K562 (cell line): ENCODE results near the gene RHBDL3. TPM values are rescaled to one million over a fixed set of nuclear protein-coding genes. Genes with fewer than 3 reads are reported as not detected.

Source experiments
- ATF3 ChIP-seq, 2 experiments: fragments of 450-650 bp in 1 of 2; sonication (generic) in 1 of 2; formaldehyde crosslinking in 1 of 2; IDR thresholded peaks in 1 of 2; conservative IDR thresholded peaks in 1 of 2; 2 replicates each; pipeline versions ENCODE4 v1.6.1 to v1.8.1; 2016 to 2023; ENCODE audit warnings: mild to moderate bottlenecking in 2 of 2, moderate library complexity in 2 of 2, inconsistent platforms in 1 of 2, missing genetic modification reagents in 1 of 2
- CUX1 ChIP-seq: fragments of 200-800 bp; sonication (Bioruptor generic); IDR thresholded peaks from 2 replicates; pipeline ENCODE4 v1.6.1; 2016; ENCODE audit warnings: missing genetic modification characterization, missing compliant biosample characterization
- ELF4 ChIP-seq: fragments of 450-650 bp; formaldehyde crosslinking; IDR thresholded peaks from 2 replicates; pipeline ENCODE4 v1.4.0; 2022; ENCODE audit warnings: missing genetic modification characterization
- ETS2 ChIP-seq: IDR thresholded peaks from 2 replicates; pipeline ENCODE4 v1.6.1; 2016; ENCODE audit warnings: borderline replicate concordance, missing genetic modification characterization, mild to moderate bottlenecking, moderate library complexity, missing compliant biosample characterization; ENCODE audit not compliant: poor library complexity, severe bottlenecking
- HDAC1 ChIP-seq, 2 experiments: fragments of 450-650 bp; IDR thresholded peaks; 2 replicates each; pipeline ENCODE4 v1.6.1; 2016 to 2017; ENCODE audit warnings: inconsistent platforms in 1 of 2, mild to moderate bottlenecking in 1 of 2, moderate library complexity in 1 of 2
- ILF3 ChIP-seq: fragments of 450-650 bp; IDR thresholded peaks from 2 replicates; pipeline ENCODE4 v1.6.1; 2018; ENCODE audit warnings: antibody characterized with exemption, mild to moderate bottlenecking, moderate library complexity, borderline replicate concordance
- MAZ ChIP-seq, 2 experiments: fragments of 450-650 bp in 1 of 2; sonication (generic) in 1 of 2; formaldehyde crosslinking; IDR thresholded peaks in 1 of 2; conservative IDR thresholded peaks in 1 of 2; 2 replicates each; pipeline versions ENCODE4 v1.4.0 to v1.5.0; 2020; ENCODE audit warnings: mild to moderate bottlenecking in 1 of 2, missing genetic modification reagents in 1 of 2
- NFYB ChIP-seq: IDR thresholded peaks from 2 replicates; pipeline ENCODE4 v1.6.1; 2011; ENCODE audit warnings: mild to moderate bottlenecking, moderate library complexity; ENCODE audit not compliant: insufficient read length; ENCODE audit errors: extremely low read depth
- NR2F6 ChIP-seq: fragments of 450-650 bp; formaldehyde crosslinking; IDR thresholded peaks from 2 replicates; pipeline ENCODE4 v1.4.0; 2020; ENCODE audit warnings: mild to moderate bottlenecking
- PKNOX1 ChIP-seq: fragments of 450-650 bp; IDR thresholded peaks from 2 replicates; pipeline ENCODE4 v1.6.1; 2016
- UBTF ChIP-seq, 2 experiments: IDR thresholded peaks; 2 replicates each; pipeline ENCODE4 v1.6.1; 2012; ENCODE audit warnings: improper control_type of control experiment in 2 of 2, low read depth in 2 of 2, low read length in 2 of 2, borderline replicate concordance in 1 of 2
- USF1 ChIP-seq: sonication (generic); formaldehyde crosslinking; IDR thresholded peaks from 2 replicates; pipeline ENCODE4 v1.9.0; 2022; ENCODE audit warnings: mild to moderate bottlenecking, missing genetic modification reagents
- ZNF780A ChIP-seq: fragments of 250-450 bp; sonication (Bioruptor Pico); IDR thresholded peaks from 2 replicates; pipeline ENCODE4 v1.5.0; 2021; ENCODE audit warnings: mild to moderate bottlenecking
- ZSCAN32 ChIP-seq: fragments of 450-650 bp; formaldehyde crosslinking; IDR thresholded peaks from 2 replicates; pipeline ENCODE4 v1.4.0; 2020; ENCODE audit warnings: mild to moderate bottlenecking, moderate library complexity
- polyA plus RNA-seq, 8 experiments: library from polyadenylated mRNA; depleted of rRNA in 4 of 8; stranded (reverse) in 5 of 8; unstranded in 3 of 8; fragments of >200 nt; fragmentation: Nextera tagmentation in 2 of 8; fragmentation: Illumina TruSeq in 1 of 8; extraction: Ambion mirVana in 2 of 8; extraction: Trizol in 1 of 8; gene quantifications; 2 replicates each; pipeline versions ENCODE4 v1.2.1 to v1.2.3, GENCODE V29; 2011 to 2014; ENCODE audit warnings: inconsistent platforms in 1 of 8, missing spikeins in 1 of 8
- total RNA-seq, 7 experiments: library from RNA; depleted of rRNA in 6 of 7; stranded (reverse); fragments of >200 nt in 6 of 7; fragmentation: Illumina TruSeq in 2 of 7; extraction: Trizol in 2 of 7; gene quantifications; 2 replicates each; pipeline versions ENCODE4 v1.2.1 to v1.2.3, GENCODE V29; 2011 to 2021; ENCODE audit warnings: low replicate concordance in 1 of 7

The RHBDL3 gene
- total and polyA plus RNA-seq, 9 of the 15 experiments (the other 6 are each of a cell fraction or from before 2014, with no cell fraction given), result 0.06 to 0.31 (median 0.09) TPM; not detected in 4

- TF ChIP-seq CUX1 (CRISPR knock-in tag) (0 out of 2 replicates have a peak, but pooled peaks have one; percentile 36), ELF4 (0 out of 2 replicates have a peak, but pooled peaks have one; percentile 49), ATF3 (IDR thresholded peaks at IDR 0.05) (no peak), ATF3 (CRISPR knock-in tag; conservative IDR thresholded peaks at IDR 0.05) (no peak), ETS2 (tag) (no peak), ZNF780A (CRISPR knock-in tag) (no peak), HDAC1 (IDR thresholded peaks at IDR 0.05) (peak in 1 of 2 experiments; percentile 84; a peak in 2 of 4 replicates), MAZ (CRISPR knock-in tag; conservative IDR thresholded peaks at IDR 0.05 in 1 of 2, IDR thresholded peaks at IDR 0.05 in 1 of 2) (peak in 1 of 2 experiments; percentile 63; a peak in 2 of 4 replicates), NR2F6 (no peak), USF1 (CRISPR knock-in tag) (peak; percentile 97), UBTF (IDR thresholded peaks at IDR 0.05; ENCODE audit: borderline replicate concordance in 1 of 2, low read depth in 2 of 2, low read length in 2 of 2) (peak; percentile 19 to 71; a peak in 3 of 4 replicates), ILF3 (0 out of 2 replicates have a peak, but pooled peaks have one; percentile 47), ZSCAN32 (CRISPR knock-in tag) (no peak), NFYB (peak; percentile 17), PKNOX1 (peak; percentile 49)
Observed at GRCh38 chr17:32349854-32350665, 84.4 kb downstream of the RHBDL3 start, which contains the start of gene ZNF207 (continued).
